ENCODE results near the gene TMC3. TPM values are rescaled to one million over a fixed set of nuclear protein-coding genes. Genes with fewer than 3 reads are reported as not detected.

The TMC3 gene
- total and polyA plus RNA-seq, 2 of the 13 experiments (the other 11 are each of a cell fraction or from before 2014, with no cell fraction given) = not detected

- POLR2A ChIA-PET = no interaction called here
- Histone ChIP-seq H3K27me3 (ENCODE audit: control insufficient read depth in 1 of 2, insufficient read depth in 2 of 2, low read length in 2 of 2) (no peaks in the 10 kb centered on the region), H3K79me2 (ENCODE audit: insufficient read depth, low read length) (no peaks in the 10 kb centered on the region), H3K4me1 (ENCODE audit: insufficient read depth, low read length) (no peaks in the 10 kb centered on the region), H3K9ac (ENCODE audit: insufficient read depth, low read depth, low read length) (no peak overlapping the region), H3K4me2 (ENCODE audit: low read depth, low read length) (no peak overlapping the region), H4K20me1 (ENCODE audit: insufficient read depth, low read length) (no peaks in the 10 kb centered on the region), H2AFZ (ENCODE audit: low read length) (no peak overlapping the region), H3K4me3 (replicated peaks in 1 of 3; ENCODE audit: insufficient read depth in 1 of 3, low read depth in 2 of 3, low read length in 3 of 3) (no peak overlapping the region), H3K36me3 (replicated peaks in 1 of 2; ENCODE audit: control insufficient read depth in 1 of 2, insufficient read depth in 2 of 2, low read length in 2 of 2) (no peaks in the 10 kb centered on the region), H3K9me3 (ENCODE audit: low read length) (no peaks in the 10 kb centered on the region), H3K27ac (ENCODE audit: extremely low read length, insufficient read depth, low read length) (no peak overlapping the region)
- CTCF ChIA-PET (ENCODE audit: low intra/inter-chr PET ratio, low total read pairs) = no interaction called here
- no peak for FAIRE-seq
- in situ Hi-C loops (cut with HindIII; ENCODE audit: extremely low pct_ligation_motif_present, low pct_unique_long_range_greater_than_20kb) (no loop called here), intact Hi-C loops (cut with micrococcal nuclease; ENCODE audit: unreplicated experiment) (no loop called here)
- 43% methylated on average over 5 of the region's 5 CpGs for WGBS (ENCODE audit: low lambda C conversion rate)
- TF ChIP-seq GPN1 (CRISPR knock-in tag; IDR thresholded peaks at IDR 0.05; ENCODE audit: borderline replicate concordance) (no peak), ERF (CRISPR knock-in tag; IDR thresholded peaks at IDR 0.05) (no peak), ZNF577 (CRISPR knock-in tag; IDR thresholded peaks at IDR 0.05; ENCODE audit: borderline replicate concordance, low read depth) (no peak), HOXA9 (CRISPR knock-in tag; IDR thresholded peaks at IDR 0.05; ENCODE audit: borderline replicate concordance) (no peak), ZFP37 (CRISPR knock-in tag; IDR thresholded peaks at IDR 0.05; ENCODE audit: borderline replicate concordance) (no peak), PBX3 (CRISPR knock-in tag; IDR thresholded peaks at IDR 0.05; ENCODE audit: borderline replicate concordance) (no peak), ZNF431 (CRISPR knock-in tag; IDR thresholded peaks at IDR 0.05; ENCODE audit: borderline replicate concordance, low read depth) (no peak), ZNF414 (CRISPR knock-in tag; IDR thresholded peaks at IDR 0.05) (no peak), TFDP2 (CRISPR knock-in tag; IDR thresholded peaks at IDR 0.05) (no peak), EED (CRISPR knock-in tag; IDR thresholded peaks at IDR 0.05) (no peak), ZBTB44 (CRISPR knock-in tag; IDR thresholded peaks at IDR 0.05) (no peak)
- ATAC-seq = no peak
- BruUV-seq (replicated peaks) = no TSS peak
- DNase-seq (ENCODE audit: low spot score) = no peak
These were observed 13.5 kb downstream of the TMC3 start for GRCh38 chr15:81360491-81360890.

All from HepG2 (cell line).